LNCaP clone FGC (cell line): ENCODE results near the gene KCNIP1.

Experiments
- DNase-seq: peaks from one replicate; pipeline ENCODE4 v3.0.0-alpha.2; 2011; ENCODE audit warnings: low read depth
- H3K4me3 ChIP-seq: 2 replicates; pipeline ENCODE4 v1.5.1; 2011; ENCODE audit warnings: mild to moderate bottlenecking, low read depth, low read length, control low read depth
- TF ChIP-seq, protein P1 (sequence below): IDR thresholded peaks from 2 replicates; pipeline ENCODE4 v1.5.1; 2012; ENCODE audit warnings: mild to moderate bottlenecking; ENCODE audit not compliant: control insufficient read depth, insufficient read depth; ENCODE audit errors: extremely low read depth

KCNIP1 gene

GRCh38 chr5:170488570-170488969, 15.2 kb upstream of the KCNIP1 start:
- DNase-seq: no peak
- H3K4me3 ChIP-seq: no peak overlapping the region
- TF ChIP-seq, protein P1, sequence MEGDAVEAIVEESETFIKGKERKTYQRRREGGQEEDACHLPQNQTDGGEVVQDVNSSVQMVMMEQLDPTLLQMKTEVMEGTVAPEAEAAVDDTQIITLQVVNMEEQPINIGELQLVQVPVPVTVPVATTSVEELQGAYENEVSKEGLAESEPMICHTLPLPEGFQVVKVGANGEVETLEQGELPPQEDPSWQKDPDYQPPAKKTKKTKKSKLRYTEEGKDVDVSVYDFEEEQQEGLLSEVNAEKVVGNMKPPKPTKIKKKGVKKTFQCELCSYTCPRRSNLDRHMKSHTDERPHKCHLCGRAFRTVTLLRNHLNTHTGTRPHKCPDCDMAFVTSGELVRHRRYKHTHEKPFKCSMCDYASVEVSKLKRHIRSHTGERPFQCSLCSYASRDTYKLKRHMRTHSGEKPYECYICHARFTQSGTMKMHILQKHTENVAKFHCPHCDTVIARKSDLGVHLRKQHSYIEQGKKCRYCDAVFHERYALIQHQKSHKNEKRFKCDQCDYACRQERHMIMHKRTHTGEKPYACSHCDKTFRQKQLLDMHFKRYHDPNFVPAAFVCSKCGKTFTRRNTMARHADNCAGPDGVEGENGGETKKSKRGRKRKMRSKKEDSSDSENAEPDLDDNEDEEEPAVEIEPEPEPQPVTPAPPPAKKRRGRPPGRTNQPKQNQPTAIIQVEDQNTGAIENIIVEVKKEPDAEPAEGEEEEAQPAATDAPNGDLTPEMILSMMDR: no peak

GRCh38 chr5:170489199-170489598, 14.6 kb upstream of the KCNIP1 start:
- no peak for DNase-seq
- no peak overlapping the region for H3K4me3 ChIP-seq
- TF ChIP-seq, protein P1: no peak

DNA sequence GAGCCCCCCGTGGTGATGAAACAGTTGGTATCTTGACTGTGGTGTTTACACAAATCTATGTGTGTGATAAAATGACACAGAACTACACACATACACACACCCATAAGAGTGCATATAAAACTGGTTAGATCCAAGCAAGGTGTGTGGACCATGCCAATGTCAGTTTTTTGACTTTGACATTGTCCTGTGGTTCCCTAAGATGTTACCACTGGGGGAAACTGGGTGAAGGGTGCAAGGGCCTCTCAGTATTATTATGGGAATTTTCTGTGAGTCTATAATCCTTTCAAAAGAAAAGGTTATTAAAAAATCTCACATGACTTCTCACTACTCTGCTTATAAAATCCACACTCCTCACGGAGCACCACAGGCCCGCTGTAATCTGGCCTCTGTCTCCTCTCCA, 13.4 kb upstream of the KCNIP1 start:
- TF ChIP-seq, protein P1: no peak
- no peak overlapping the region for H3K4me3 ChIP-seq
- DNase-seq: no peak

DNA sequence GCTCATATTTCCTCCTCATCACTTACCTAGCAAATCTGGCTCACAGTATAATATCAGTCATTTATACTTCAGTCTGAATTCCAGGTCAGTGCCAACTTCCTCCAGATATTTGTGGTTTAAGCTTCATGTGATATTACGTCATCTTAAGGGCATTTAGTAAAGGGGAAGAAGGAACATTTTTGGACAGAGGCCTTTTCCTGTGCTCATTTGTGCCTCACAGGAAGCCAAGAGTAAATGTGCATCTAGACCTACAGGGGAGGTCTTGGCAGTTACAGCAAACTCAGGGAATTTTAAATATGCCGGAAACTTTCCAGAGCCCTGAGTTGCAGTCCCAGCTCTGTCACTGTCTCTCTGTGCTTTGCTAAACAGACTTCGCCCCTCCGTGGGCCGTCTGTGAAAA, 12.3 kb upstream of the KCNIP1 start:
- no peak overlapping the region for H3K4me3 ChIP-seq
- no peak for DNase-seq
- TF ChIP-seq, protein P1: no peak

DNA sequence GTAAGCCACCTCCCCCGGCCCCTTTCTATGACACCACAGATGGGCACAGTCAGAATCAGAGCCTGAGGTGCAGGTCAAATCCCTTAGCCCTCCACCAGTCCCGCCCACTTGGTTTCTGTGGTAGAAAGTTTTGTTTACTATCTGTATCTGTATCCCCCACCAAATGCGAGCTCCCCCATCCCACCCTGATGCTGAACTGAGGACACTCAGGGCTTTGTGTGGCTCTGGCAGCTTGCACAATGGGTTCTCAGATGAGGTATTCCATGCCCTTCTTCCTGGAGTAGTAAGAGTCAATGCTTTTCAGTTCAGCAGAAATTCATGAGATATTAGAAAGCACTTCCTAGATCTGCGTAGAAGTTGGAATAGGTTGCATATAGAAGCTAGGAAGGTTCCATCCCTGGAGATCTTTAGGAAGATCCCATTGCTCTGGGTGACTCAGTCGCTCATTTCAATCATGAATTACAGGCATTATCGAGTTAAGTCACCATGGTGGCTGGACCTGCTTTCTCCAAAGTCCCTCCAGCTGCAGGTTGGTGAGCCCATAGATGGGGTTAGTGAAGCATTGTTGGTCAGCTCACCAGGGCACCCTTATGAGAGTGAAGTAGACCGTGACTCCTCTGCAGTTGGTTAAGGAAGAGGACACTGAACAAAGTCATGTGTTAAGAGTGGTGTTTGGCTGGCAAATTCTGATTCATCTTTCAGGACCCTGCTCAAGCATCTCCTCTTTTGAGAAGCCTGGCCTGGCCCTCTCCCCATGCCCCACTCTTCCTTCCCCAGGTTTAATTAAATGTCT, 10.6 kb upstream of the KCNIP1 start:
- TF ChIP-seq, protein P1: no peak
- H3K4me3 ChIP-seq: no peak overlapping the region
- no peak for DNase-seq

- TF ChIP-seq, protein P1: no peak
- no peak for DNase-seq
- no peak overlapping the region for H3K4me3 ChIP-seq
Observed at GRCh38 chr5:170494041-170494440, 9.8 kb upstream of the KCNIP1 start.
